Memory B cell (primary cell): ENCODE measurements around the gene RALGAPA1.
"Not testable (repeated sequence)": the region's sequence is repeated elsewhere in the genome, so short reads cannot be mapped to it uniquely, and the experiment has no call there.

Experiments used
- ATAC-seq: fragments of 150-1000 bp; cut with Tn5 transposase; 2 replicates; pipeline ENCODE4 v1.10.0; 2021; ENCODE audit warnings: low read depth, mild to moderate bottlenecking, moderate library complexity
- DNase-seq, 2 donors: peaks; one replicate each; pipeline ENCODE4 v3.0.0; 2022; ENCODE audit warnings: low spot score in 2 of 2
- H3K27ac Mint-ChIP-seq: one replicate; pipeline ENCODE4 v1.8.0; 2022; ENCODE audit warnings: mild to moderate bottlenecking, moderate library complexity, mixed read lengths
- H3K27me3 Mint-ChIP-seq: one replicate; pipeline ENCODE4 v1.8.0; 2022; ENCODE audit warnings: mixed read lengths
- H3K36me3 Mint-ChIP-seq: one replicate; pipeline ENCODE4 v1.8.0; 2022; ENCODE audit warnings: mild to moderate bottlenecking, mixed read lengths
- H3K4me1 Mint-ChIP-seq: one replicate; pipeline ENCODE4 v1.8.0; 2022; ENCODE audit warnings: mixed read lengths
- H3K4me3 Mint-ChIP-seq: one replicate; pipeline ENCODE4 v1.8.0; 2022; ENCODE audit warnings: mild to moderate bottlenecking, moderate library complexity, mixed read lengths
- H3K9me3 Mint-ChIP-seq: one replicate; pipeline ENCODE4 v1.8.0; 2022; ENCODE audit warnings: mixed read lengths

RALGAPA1 gene

GRCh38 chr14:35827678-35828472 lies 18.8 kb upstream of the RALGAPA1 start:
- Mint-ChIP-seq H3K36me3 (peaks cover 2% of the 10 kb centered on the region), H3K27me3 (no peaks in the 10 kb centered on the region), H3K4me1 (peaks cover 14% of the 10 kb centered on the region), H3K4me3 (peak overlapping the region; percentile 83), H3K9me3 (no peaks in the 10 kb centered on the region), H3K27ac (no peak overlapping the region)
- ATAC-seq (no peak), DNase-seq (no peak)

GRCh38 chr14:35826952-35827416 lies 17.9 kb upstream of the RALGAPA1 start:
- ATAC-seq (no peak), DNase-seq (no peak)
- Mint-ChIP-seq H3K4me1 (peaks cover 14% of the 10 kb centered on the region), H3K4me3 (peak overlapping the region; percentile 83), H3K27ac (peak overlapping the region; percentile 88), H3K36me3 (peaks cover 2% of the 10 kb centered on the region), H3K9me3 (no peaks in the 10 kb centered on the region), H3K27me3 (no peaks in the 10 kb centered on the region)

- H3K27me3 Mint-ChIP-seq: no peaks in the 10 kb centered on the region
- DNase-seq: peak; percentile 93 to 95
- H3K4me1 Mint-ChIP-seq: peaks cover 14% of the 10 kb centered on the region
- peak; percentile 94 for ATAC-seq
- H3K27ac Mint-ChIP-seq: peak within 1 kb of the TSS; percentile 88
- peaks cover 1% of the 10 kb centered on the region for H3K36me3 Mint-ChIP-seq
- H3K9me3 Mint-ChIP-seq: no peaks in the 10 kb centered on the region
- H3K4me3 Mint-ChIP-seq: peak within 1 kb of the TSS; percentile 90
Observed at GRCh38 chr14:35826218-35826951, 17.3 kb upstream of the RALGAPA1 start, which contains the start of gene BRMS1L. BRMS1L (plus strand) TSS chr14:35826338; CDS start chr14:35826517, 179 bp downstream.

GRCh38 chr14:35825968-35826217 lies 16.8 kb upstream of the RALGAPA1 start:
- H3K36me3 Mint-ChIP-seq: no peaks in the 10 kb centered on the region
- H3K4me1 Mint-ChIP-seq: peaks cover 14% of the 10 kb centered on the region
- peak overlapping the region; percentile 83 for H3K4me3 Mint-ChIP-seq
- ATAC-seq (no peak), DNase-seq (no peak)
- H3K9me3 Mint-ChIP-seq: no peaks in the 10 kb centered on the region
- H3K27me3 Mint-ChIP-seq: no peaks in the 10 kb centered on the region
- peak overlapping the region; percentile 88 for H3K27ac Mint-ChIP-seq

GRCh38 chr14:35824446-35825165 lies 15.5 kb upstream of the RALGAPA1 start:
- peak overlapping the region; percentile 90 for H3K4me3 Mint-ChIP-seq
- not testable (repeated sequence) for ATAC-seq, H3K36me3 Mint-ChIP-seq, DNase-seq, H3K9me3 Mint-ChIP-seq, H3K27ac Mint-ChIP-seq, H3K27me3 Mint-ChIP-seq
- peaks cover 14% of the 10 kb centered on the region for H3K4me1 Mint-ChIP-seq

- H3K4me3 Mint-ChIP-seq: no peak overlapping the region
- H3K36me3 Mint-ChIP-seq: no peaks in the 10 kb centered on the region
- H3K4me1 Mint-ChIP-seq: peaks cover 9% of the 10 kb centered on the region
- DNase-seq (no peak), ATAC-seq (no peak)
- no peak overlapping the region for H3K27ac Mint-ChIP-seq
- H3K27me3 Mint-ChIP-seq: no peaks in the 10 kb centered on the region
- no peaks in the 10 kb centered on the region for H3K9me3 Mint-ChIP-seq
Observed at GRCh38 chr14:35822501-35822900, 13.4 kb upstream of the RALGAPA1 start.

GRCh38 chr14:35821564-35822411 lies 12.7 kb upstream of the RALGAPA1 start:
- DNase-seq (no peak), ATAC-seq (no peak)
- Mint-ChIP-seq H3K27me3 (no peaks in the 10 kb centered on the region), H3K27ac (no peak overlapping the region), H3K4me3 (no peak overlapping the region), H3K36me3 (no peaks in the 10 kb centered on the region), H3K9me3 (no peaks in the 10 kb centered on the region), H3K4me1 (peaks cover 3% of the 10 kb centered on the region)

GRCh38 chr14:35819591-35820540 lies 10.8 kb upstream of the RALGAPA1 start:
- H3K4me3 Mint-ChIP-seq: no peak overlapping the region
- no peaks in the 10 kb centered on the region for H3K36me3 Mint-ChIP-seq
- DNase-seq (no peak), ATAC-seq (no peak)
- H3K9me3 Mint-ChIP-seq: no peaks in the 10 kb centered on the region
- no peaks in the 10 kb centered on the region for H3K27me3 Mint-ChIP-seq
- H3K4me1 Mint-ChIP-seq: no peaks in the 10 kb centered on the region
- H3K27ac Mint-ChIP-seq: no peak overlapping the region

GRCh38 chr14:35818346-35819115 lies 9.4 kb upstream of the RALGAPA1 start:
- Mint-ChIP-seq H3K4me1 (no peaks in the 10 kb centered on the region), H3K27ac (no peak overlapping the region), H3K9me3 (no peaks in the 10 kb centered on the region), H3K27me3 (no peaks in the 10 kb centered on the region), H3K36me3 (no peaks in the 10 kb centered on the region), H3K4me3 (no peak overlapping the region)
- no peak for DNase-seq
- peak; percentile 54 for ATAC-seq

GRCh38 chr14:35814371-35815005 lies 5.4 kb upstream of the RALGAPA1 start:
- H3K9me3 Mint-ChIP-seq: no peaks in the 10 kb centered on the region
- no peaks in the 10 kb centered on the region for H3K4me1 Mint-ChIP-seq
- DNase-seq (peak; percentile 71 to 73), ATAC-seq (peak; percentile 87)
- no peak overlapping the region for H3K4me3 Mint-ChIP-seq
- H3K27me3 Mint-ChIP-seq: no peaks in the 10 kb centered on the region
- H3K27ac Mint-ChIP-seq: no peak overlapping the region
- H3K36me3 Mint-ChIP-seq: no peaks in the 10 kb centered on the region

- Mint-ChIP-seq H3K27me3 (no peaks in the 10 kb centered on the region), H3K4me1 (peaks cover 17% of the 10 kb centered on the region), H3K36me3 (no peaks in the 10 kb centered on the region), H3K9me3 (no peaks in the 10 kb centered on the region), H3K27ac (no peak overlapping the region), H3K4me3 (no peak overlapping the region)
- no peak for DNase-seq
- ATAC-seq: no peak
Observed at GRCh38 chr14:35810963-35811362, 1.9 kb upstream of the RALGAPA1 start.

GRCh38 chr14:35809597-35809996 lies 502 bp upstream of the RALGAPA1 start:
- Mint-ChIP-seq H3K4me3 (peak overlapping the region; percentile 98), H3K4me1 (peaks cover 19% of the 10 kb centered on the region), H3K36me3 (peaks cover 1% of the 10 kb centered on the region)

More at GRCh38 chr14:35809597-35809996, 502 bp upstream of the RALGAPA1 start:
- ATAC-seq (no peak), DNase-seq (no peak)
- Mint-ChIP-seq H3K9me3 (no peaks in the 10 kb centered on the region), H3K27ac (peak overlapping the region; percentile 92), H3K27me3 (no peaks in the 10 kb centered on the region)
